Superior temporal gyrus (tissue), 1 donor: Measurements from ENCODE around the gene LBHD2.

ENCODE experiments used
- DNase-seq: peaks from one replicate; pipeline ENCODE4 v3.0.0-alpha.2; 2016; ENCODE audit errors: extremely low spot score

LBHD2 gene

GRCh38 chr14:103068351-103069073, 15.5 kb upstream of the LBHD2 start:
- no peak for DNase-seq

- DNase-seq = no peak
Measured at GRCh38 chr14:103070263-103070885, 13.6 kb upstream of the LBHD2 start.

- DNase-seq = no peak
Measured at GRCh38 chr14:103070971-103071542, 13.0 kb upstream of the LBHD2 start.

DNA sequence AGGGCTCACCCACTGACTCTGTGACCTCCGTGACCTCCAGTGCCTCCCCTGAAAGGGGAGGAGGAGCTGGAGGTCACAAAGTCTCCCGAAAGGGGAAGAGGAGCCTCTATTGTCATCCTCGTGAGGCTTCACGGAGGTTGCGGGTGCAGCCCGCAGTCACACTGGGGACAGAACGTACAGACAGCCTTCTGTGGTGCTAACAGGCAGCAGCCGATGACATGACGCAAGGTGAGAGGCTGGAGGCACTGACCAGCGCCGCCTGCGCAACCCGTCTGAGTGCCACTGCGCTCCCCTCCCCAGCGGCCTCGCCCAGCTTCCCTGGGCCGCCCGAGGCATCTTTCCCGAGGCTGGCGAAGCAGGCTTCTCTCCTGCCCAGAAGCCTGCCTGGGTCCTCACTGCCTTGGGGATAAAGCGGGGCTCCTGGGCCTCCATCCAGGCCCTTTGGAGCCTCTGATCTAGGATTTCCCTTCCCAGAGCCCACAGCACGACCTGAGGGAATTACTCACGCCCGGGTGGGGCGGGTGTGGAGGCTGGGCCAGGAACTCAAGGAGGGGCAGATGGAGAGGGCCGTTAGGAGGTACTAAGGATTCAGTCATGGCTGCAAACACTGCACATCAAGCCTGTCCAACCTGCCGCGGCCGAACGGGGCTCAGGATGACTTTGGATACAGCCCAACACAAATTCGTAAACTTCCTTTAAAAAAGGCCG, 12.3 kb upstream of the LBHD2 start:
- DNase-seq = no peak

DNA sequence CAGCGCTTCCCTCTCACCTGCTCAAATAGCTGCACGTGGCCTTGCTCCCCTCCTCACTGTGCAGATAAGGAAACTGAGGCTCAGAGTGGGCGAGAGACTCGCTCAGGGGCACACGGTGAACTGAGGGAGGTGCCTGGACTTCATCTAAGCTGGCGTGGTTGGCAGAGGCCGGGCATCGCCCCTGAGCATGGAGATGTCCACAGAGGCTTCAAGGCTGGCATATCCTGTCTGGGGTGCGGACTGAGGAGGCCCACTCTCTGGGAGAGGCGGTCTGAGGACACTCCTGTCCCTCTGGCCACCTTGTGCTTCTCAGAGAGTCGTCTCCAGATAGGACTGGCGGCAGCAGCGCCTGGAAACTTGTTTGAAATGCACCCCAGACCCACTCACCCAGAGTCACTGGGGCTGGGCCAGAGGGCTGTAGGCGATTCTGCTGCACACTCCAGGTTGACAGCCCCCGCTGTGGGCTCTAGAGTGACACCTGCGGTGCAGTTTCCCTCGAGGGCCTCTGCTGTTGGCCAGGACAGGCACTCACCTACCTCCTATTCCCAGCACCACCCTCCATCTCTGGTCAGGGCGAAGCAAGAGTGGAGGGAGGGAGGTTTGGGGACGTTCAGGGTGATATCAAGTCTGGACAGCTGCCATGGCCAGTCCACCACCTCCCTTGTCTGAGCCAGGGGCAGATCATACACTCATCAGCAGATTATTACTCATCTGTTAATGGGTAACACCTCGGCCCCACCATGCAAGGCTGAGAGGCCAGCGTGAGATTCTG, 11.2 kb upstream of the LBHD2 start:
- DNase-seq = no peak

DNA sequence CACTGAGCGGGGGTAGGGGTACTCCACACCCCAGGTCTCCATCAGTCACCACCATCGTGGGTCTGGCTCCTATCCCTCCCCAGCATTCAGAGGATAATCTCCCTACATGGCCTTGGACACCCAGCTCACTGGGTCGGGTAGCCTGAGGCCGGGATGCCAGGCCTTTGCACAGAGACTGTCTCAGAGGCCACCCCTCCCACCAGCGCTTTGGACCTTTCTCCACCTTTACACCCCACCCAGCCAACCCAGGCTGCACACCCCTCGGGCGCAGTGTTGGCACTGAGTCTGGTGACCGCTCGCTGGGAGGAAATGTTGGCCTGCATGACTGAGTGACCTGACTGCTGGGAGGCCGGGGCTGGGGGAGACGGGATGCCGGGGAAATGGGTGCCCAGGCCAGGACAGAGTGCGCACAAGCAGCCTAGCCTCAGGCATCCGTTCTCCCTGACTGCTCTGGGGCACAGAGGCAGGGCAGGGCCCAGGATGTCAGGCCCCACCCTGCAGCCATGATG, 10.6 kb upstream of the LBHD2 start:
- no peak for DNase-seq

GRCh38 chr14:103073876-103074728, 9.9 kb upstream of the LBHD2 start:
- DNase-seq = no peak

- no peak for DNase-seq
Measured at GRCh38 chr14:103074729-103075367, 9.2 kb upstream of the LBHD2 start.

DNA sequence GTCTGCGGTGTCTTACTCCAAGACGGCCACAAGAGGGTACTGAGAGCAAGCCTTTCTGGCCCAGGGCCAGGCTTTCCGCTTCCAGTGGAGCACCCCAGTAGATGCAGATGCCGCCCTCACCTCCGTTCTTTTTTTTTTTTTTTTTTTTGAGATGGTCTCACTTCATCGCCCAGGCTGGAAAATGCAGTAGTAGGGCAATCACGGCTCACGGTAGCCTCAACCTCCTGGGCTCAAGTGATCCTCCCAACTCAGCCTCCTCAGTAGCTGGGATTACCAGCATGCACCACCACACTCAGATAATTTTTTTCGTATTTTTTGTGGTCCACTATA, 5.6 kb upstream of the LBHD2 start:
- DNase-seq = peak; percentile 83

DNA sequence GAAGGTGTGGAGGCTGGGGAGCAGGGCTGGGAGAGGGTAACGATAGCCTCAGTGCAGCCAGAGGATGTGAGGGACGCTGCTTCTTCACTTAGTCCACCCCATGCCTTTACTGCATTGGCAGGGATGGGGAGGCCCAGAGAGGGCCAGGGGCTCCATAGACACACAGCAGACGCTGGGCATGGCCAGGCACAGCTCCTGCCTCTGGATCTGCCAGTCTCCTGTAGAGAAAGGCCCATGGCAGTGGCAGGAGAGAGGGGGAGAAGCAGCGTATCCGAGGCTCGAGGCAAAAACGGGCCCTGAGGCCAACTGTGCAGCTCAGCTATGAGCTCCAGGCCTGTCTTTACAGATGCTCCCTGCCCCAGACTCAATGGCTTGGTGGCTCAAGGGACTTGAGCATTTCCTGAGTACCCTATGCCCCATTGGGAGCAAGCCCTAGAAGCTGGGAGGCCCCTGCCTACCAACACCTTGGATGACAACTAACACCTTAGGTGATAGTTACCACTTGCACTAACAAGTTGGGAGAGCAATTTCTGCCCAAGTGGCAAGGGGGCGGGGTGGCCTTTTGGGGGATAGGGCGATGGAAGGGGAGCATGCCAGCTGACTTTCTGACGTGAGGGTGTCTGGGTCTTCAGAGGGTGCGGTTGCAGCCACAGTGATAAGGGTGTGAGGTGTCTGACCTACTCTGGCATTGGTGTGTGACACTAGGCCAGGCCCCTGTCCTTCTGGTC, 5.0 kb upstream of the LBHD2 start:
- DNase-seq = no peak

GRCh38 chr14:103081951-103082350, 2.1 kb upstream of the LBHD2 start:
- DNase-seq = no peak

- no peak for DNase-seq
Measured at GRCh38 chr14:103085106-103086091, 1.4 kb downstream of the LBHD2 start.

DNA sequence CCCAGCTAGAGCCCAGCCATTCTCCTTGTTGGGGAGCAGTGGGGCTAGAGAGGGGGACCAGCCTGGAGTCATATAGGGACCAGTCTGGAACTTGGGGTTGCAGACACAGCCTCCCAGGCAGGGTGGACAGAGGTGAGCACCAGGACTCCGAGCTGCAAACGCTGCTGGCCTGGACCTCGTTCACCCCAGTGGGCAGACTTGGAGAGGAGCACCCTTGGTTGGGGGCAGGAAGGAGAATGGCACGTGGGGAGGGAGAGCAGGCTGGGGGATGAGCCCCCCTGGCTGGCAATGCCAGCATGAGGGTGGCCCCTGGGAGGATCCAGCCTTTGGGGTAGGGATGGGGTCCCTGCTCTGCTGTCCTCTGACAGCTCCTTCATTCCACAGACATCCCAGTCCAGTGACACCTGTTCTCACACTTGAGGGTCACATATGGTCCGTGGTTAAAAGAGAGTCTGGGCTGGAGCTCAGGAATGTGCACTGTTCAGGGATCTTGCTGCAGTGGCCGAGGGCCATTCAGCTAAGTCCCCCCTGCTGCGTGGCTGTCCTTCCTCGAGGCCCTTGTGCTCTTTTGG, 2.8 kb downstream of the LBHD2 start:
- DNase-seq = no peak

DNA sequence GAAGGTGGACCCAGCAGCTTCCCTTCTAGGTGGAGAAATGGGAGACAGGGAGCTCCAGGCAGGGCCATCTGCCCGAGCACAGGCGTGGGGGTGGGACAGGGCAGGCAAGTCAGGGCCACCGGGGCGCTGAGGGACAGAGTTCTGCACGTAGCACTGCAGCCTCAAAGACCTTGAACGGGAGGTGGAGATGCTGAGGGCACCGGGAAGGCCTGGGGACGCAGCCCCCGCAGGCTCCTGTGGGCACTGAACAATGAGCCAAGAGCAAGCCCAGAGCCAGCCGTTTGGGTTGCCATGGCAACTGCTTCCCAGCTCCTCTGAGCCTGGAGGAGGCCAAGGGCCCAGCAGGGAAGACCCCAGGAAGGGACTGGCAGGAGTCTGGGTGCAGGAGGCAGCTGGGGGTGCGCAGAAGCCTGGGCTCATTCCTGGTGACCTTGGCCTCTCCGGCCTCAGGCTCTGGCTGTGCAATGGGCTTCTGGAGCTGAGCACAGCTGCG, 3.4 kb downstream of the LBHD2 start:
- DNase-seq = no peak

GRCh38 chr14:103088921-103089320, 4.9 kb downstream of the LBHD2 start:
- no peak for DNase-seq

- no peak for DNase-seq
Measured at GRCh38 chr14:103089386-103090335, 5.7 kb downstream of the LBHD2 start.
